Hematopoietic multipotent progenitor cell treated with erythropoietin and hydrocortisone succinate and interleukin-3 and kit ligand, for 4 days (in vitro differentiated cells): Measurements from ENCODE around the gene PLA2G12A.
A peak's percentile ranks its signal among the peaks of the same experiment; 100 is the strongest.

Experiments used
- DNase-seq: peaks from one replicate; pipeline ENCODE4 v3.0.0-alpha.2; 2015

PLA2G12A gene

DNA sequence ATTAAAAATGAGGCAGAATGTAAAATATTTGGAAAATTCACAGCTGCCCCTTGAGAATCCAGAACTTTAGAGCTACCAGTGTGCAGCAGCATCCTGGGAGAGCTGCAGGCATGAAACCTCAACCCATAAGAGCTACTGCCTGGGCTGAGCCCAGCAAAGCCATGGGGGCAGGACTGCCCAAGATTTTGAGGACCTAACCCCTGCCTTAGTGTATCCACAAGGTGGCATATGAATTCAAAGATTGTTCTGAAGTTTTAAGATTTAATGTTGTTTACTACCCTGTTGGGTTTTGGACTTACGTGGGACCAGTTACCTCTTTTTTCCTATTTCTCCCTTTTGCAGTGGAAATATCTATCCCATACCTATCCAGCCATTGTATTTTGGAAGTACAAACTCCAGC lies 53.0 kb downstream of the PLA2G12A start:
- DNase-seq = peak; percentile 33

DNA sequence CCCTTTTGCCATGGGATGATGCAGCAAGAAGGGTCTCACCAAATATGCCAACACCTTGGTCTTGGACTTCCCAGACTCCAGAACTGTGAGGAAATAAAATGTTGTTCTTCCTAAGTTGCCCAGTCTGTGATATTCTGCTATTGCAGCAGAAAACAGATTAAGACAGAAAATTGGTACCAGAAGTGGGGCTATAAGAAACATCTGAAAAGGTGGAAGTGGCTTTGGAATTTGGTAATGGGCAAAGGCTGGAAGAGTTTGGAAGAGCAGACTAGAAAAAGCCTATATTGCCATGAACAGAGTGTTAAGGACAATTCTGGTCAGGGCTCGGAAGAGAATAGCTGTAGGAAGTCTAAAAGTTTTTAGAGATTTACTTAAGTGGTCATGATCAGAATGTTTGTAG lies 54.0 kb downstream of the PLA2G12A start:
- DNase-seq = no peak

DNA sequence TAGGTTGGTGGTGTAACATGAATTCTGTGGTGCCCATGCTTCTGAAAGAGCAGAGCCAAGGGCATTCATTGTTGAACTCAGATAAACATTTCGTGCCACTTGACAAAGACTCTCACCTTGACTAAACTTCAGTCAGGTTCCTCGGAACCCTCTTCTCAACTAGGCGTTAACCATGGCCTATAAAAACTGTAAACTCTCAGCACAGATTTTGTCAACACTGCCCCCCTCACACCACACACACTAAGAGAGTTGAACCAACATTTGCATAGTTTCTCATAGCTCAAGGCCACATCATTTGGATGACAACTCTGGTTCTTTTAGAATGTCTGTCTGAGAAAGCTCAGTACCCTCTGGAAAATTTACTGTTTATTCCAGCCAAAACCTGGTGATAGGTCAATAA lies 54.7 kb downstream of the PLA2G12A start:
- DNase-seq = no peak

DNA sequence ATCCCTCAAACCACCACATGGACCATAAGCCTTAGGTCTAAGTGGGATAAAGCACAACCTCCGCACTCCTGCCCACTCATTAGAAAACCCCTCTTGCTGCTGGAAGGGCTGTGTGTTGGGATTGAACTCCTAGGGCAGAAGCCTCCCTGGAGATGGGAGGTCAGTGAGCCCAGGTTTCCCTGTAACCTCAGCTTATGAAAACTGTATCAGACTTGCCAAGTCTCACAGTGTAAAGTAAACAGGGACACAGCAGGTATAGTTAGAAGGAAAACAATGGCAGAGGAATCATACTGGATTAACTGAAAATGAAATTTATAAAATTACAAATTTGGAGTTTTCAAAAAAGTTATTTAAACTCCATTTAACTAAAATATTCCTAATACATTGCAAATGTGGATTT lies 56.6 kb downstream of the PLA2G12A start:
- no peak for DNase-seq

- peak; percentile 68 for DNase-seq
Observed at GRCh38 chr4:109672169-109672930, 57.5 kb downstream of the PLA2G12A start.

DNA sequence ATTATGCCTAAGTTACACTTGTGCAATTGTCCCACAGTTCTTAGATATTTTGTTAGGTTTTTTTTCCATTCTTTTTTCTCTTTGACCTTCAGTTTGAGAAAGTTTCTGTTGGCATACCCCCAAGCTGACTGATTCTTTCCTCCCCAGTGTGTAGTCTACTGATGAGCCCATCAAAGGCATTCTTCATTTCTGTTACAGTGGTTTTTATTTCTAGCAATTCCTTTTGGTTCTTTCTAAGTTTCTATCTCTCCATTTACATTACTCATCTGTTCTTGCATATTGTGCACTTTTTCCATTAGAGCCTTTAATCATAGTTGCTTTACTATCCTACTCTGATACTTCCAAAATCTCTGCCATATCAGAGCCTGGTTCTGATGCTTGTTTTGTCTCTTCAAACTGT lies 58.5 kb downstream of the PLA2G12A start:
- DNase-seq = no peak

GRCh38 chr4:109665783-109666485 lies 63.9 kb downstream of the PLA2G12A start:
- no peak for DNase-seq

- no peak for DNase-seq
Observed at GRCh38 chr4:109662771-109663170, 67.1 kb downstream of the PLA2G12A start.

DNA sequence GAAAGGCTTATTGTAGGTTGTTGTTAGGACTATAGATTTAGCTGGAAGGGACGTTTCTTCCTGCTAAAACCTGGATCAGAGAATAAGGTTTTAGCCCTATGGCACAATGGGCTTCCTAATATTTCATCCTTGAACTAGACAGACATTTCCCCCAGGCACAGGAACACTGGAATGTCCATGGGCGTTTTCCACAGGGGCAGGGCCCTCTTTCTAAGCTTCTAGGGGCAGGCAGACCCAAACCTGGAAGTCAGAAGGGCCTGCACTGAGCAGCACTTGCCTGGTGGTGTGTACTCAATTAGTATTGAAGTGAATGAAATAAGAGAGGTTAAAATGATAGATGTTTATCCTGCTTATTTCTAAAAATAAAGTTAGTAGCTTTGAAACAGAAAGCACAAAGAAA lies 67.8 kb downstream of the PLA2G12A start:
- DNase-seq = no peak
